Hepatocyte (in vitro differentiated cells): ENCODE data around the gene TM7SF2.

Experiments used
- CTCF ChIP-seq: fragments of 200-600 bp; sonication (generic); IDR thresholded peaks from 2 replicates; pipeline ENCODE4 v1.5.1; 2016; ENCODE audit warnings: antibody characterized with exemption, mild to moderate bottlenecking; ENCODE audit not compliant: poor library complexity
- EZH2phosphoT487 ChIP-seq: fragments of 200-600 bp; sonication (generic); IDR thresholded peaks from one replicate; pipeline ENCODE4 v1.6.1; 2018; ENCODE audit warnings: antibody characterized with exemption, mild to moderate bottlenecking, low read depth, moderate library complexity; ENCODE audit not compliant: unreplicated experiment, severe bottlenecking

DNA sequence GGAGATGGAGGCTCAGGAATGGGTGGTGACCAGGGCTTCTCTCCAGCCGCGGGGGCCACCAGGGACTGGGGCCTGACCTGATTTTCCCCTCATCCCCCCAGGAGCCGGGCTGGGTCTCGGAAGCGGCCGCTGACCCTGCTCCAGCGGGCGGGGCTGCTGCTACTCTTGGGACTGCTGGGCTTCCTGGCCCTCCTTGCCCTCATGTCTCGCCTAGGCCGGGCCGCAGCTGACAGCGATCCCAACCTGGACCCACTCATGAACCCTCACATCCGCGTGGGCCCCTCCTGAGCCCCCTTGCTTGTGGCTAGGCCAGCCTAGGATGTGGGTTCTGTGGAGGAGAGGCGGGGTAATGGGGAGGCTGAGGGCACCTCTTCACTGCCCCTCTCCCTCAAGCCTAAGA is 23.8 kb upstream of the TM7SF2 start:
- no peak for TF ChIP-seq CTCF
- TF ChIP-seq EZH2phosphoT487: no peak
